ENCODE measurements around the gene SAMD15.
"Not testable (repeated sequence)": the region's sequence is repeated elsewhere in the genome, so short reads cannot be mapped to it uniquely, and the experiment has no call there.

SAMD15 gene

GRCh38 chr14:77409131-77409533, 32.0 kb downstream of the SAMD15 start:
- H3K4me1 ChIP-seq (ENCODE audit: control insufficient read depth in 5 of 5, insufficient read depth in 5 of 5, low read length in 5 of 5), result peaks cover 0 to 9% (median 0%) of the 10 kb centered on the region in 5 donors
- H3K27ac ChIP-seq (ENCODE audit: low read depth, low read length), result no peak overlapping the region
- no peak overlapping the region for H3K9ac ChIP-seq (ENCODE audit: low read length in 5 of 5)
- H3K36me3 ChIP-seq (ENCODE audit: control insufficient read depth in 5 of 5, insufficient read depth in 5 of 5, low read length in 5 of 5), result no peaks in the 10 kb centered on the region
- no peak overlapping the region for H3K4me3 ChIP-seq (ENCODE audit: low read depth in 1 of 5, low read length in 5 of 5)
- no peaks in the 10 kb centered on the region for H3K9me3 ChIP-seq (ENCODE audit: control insufficient read depth in 5 of 5, low read length in 5 of 5)
- no peaks in the 10 kb centered on the region for H3K27me3 ChIP-seq (ENCODE audit: control insufficient read depth in 5 of 5, insufficient read depth in 4 of 5, low read length in 5 of 5)

- H3K9me3 ChIP-seq (ENCODE audit: control insufficient read depth in 5 of 5, low read length in 5 of 5), result peaks cover 0 to 18% (median 7%) of the 10 kb centered on the region in 5 donors
- not testable (repeated sequence) for H3K9ac ChIP-seq (ENCODE audit: low read length in 5 of 5); H3K36me3 ChIP-seq (ENCODE audit: control insufficient read depth in 5 of 5, insufficient read depth in 5 of 5, low read length in 5 of 5); H3K27ac ChIP-seq (ENCODE audit: low read depth, low read length); H3K4me3 ChIP-seq (ENCODE audit: low read depth in 1 of 5, low read length in 5 of 5); H3K27me3 ChIP-seq (ENCODE audit: control insufficient read depth in 5 of 5, insufficient read depth in 4 of 5, low read length in 5 of 5); H3K4me1 ChIP-seq (ENCODE audit: control insufficient read depth in 5 of 5, insufficient read depth in 5 of 5, low read length in 5 of 5)
These were observed 38.3 kb downstream of the SAMD15 start for GRCh38 chr14:77415403-77416030.

GRCh38 chr14:77416098-77416497, 38.9 kb downstream of the SAMD15 start:
- H3K4me3 ChIP-seq (ENCODE audit: low read depth in 1 of 5, low read length in 5 of 5); H3K27ac ChIP-seq (ENCODE audit: low read depth, low read length); H3K4me1 ChIP-seq (ENCODE audit: control insufficient read depth in 5 of 5, insufficient read depth in 5 of 5, low read length in 5 of 5); H3K27me3 ChIP-seq (ENCODE audit: control insufficient read depth in 5 of 5, insufficient read depth in 4 of 5, low read length in 5 of 5); H3K36me3 ChIP-seq (ENCODE audit: control insufficient read depth in 5 of 5, insufficient read depth in 5 of 5, low read length in 5 of 5); H3K9ac ChIP-seq (ENCODE audit: low read length in 5 of 5): not testable (repeated sequence)
- H3K9me3 ChIP-seq (ENCODE audit: control insufficient read depth in 5 of 5, low read length in 5 of 5), result peaks cover 0 to 18% (median 7%) of the 10 kb centered on the region in 5 donors

GRCh38 chr14:77416836-77417235, 39.7 kb downstream of the SAMD15 start:
- H3K27me3 ChIP-seq (ENCODE audit: control insufficient read depth in 5 of 5, insufficient read depth in 4 of 5, low read length in 5 of 5), result no peaks in the 10 kb centered on the region
- H3K4me1 ChIP-seq (ENCODE audit: control insufficient read depth in 5 of 5, insufficient read depth in 5 of 5, low read length in 5 of 5), result no peaks in the 10 kb centered on the region
- no peak overlapping the region for H3K27ac ChIP-seq (ENCODE audit: low read depth, low read length)
- H3K36me3 ChIP-seq (ENCODE audit: control insufficient read depth in 5 of 5, insufficient read depth in 5 of 5, low read length in 5 of 5), result peaks cover 0 to 9% (median 2%) of the 10 kb centered on the region in 5 donors
- peaks cover 0 to 18% (median 7%) of the 10 kb centered on the region in 5 donors for H3K9me3 ChIP-seq (ENCODE audit: control insufficient read depth in 5 of 5, low read length in 5 of 5)
- no peak overlapping the region for H3K4me3 ChIP-seq (ENCODE audit: low read depth in 1 of 5, low read length in 5 of 5)
- H3K9ac ChIP-seq (ENCODE audit: low read length in 5 of 5), result no peak overlapping the region

GRCh38 chr14:77421201-77421600, 44.0 kb downstream of the SAMD15 start:
- Histone ChIP-seq H3K9ac (ENCODE audit: low read length in 5 of 5) (no peak overlapping the region), H3K9me3 (ENCODE audit: control insufficient read depth in 5 of 5, low read length in 5 of 5) (peaks cover 0 to 18% (median 7%) of the 10 kb centered on the region in 5 donors), H3K27me3 (ENCODE audit: control insufficient read depth in 5 of 5, insufficient read depth in 4 of 5, low read length in 5 of 5) (no peaks in the 10 kb centered on the region), H3K4me1 (ENCODE audit: control insufficient read depth in 5 of 5, insufficient read depth in 5 of 5, low read length in 5 of 5) (no peaks in the 10 kb centered on the region), H3K4me3 (ENCODE audit: low read depth in 1 of 5, low read length in 5 of 5) (no peak overlapping the region), H3K36me3 (ENCODE audit: control insufficient read depth in 5 of 5, insufficient read depth in 5 of 5, low read length in 5 of 5) (peaks cover 36 to 45% (median 38%) of the 10 kb centered on the region in 5 donors), H3K27ac (ENCODE audit: low read depth, low read length) (no peak overlapping the region)

GRCh38 chr14:77423423-77423822, 46.2 kb downstream of the SAMD15 start, which contains the start of gene NOXRED1:
Gene NOXRED1, minus strand, starts transcription at chr14:77423523. Its CDS starts 634 bp downstream, at chr14:77422889.
- H3K36me3 ChIP-seq (ENCODE audit: control insufficient read depth in 5 of 5, insufficient read depth in 5 of 5, low read length in 5 of 5), result peaks cover 56 to 67% (median 59%) of the 10 kb centered on the region in 5 donors
- no peak within 1 kb of the TSS for H3K27ac ChIP-seq (ENCODE audit: low read depth, low read length)
- peaks cover 0 to 15% (median 7%) of the 10 kb centered on the region in 5 donors for H3K9me3 ChIP-seq (ENCODE audit: control insufficient read depth in 5 of 5, low read length in 5 of 5)
- no peaks in the 10 kb centered on the region for H3K4me1 ChIP-seq (ENCODE audit: control insufficient read depth in 5 of 5, insufficient read depth in 5 of 5, low read length in 5 of 5)
- no peak within 1 kb of the TSS for H3K4me3 ChIP-seq (ENCODE audit: low read depth in 1 of 5, low read length in 5 of 5)
- H3K27me3 ChIP-seq (ENCODE audit: control insufficient read depth in 5 of 5, insufficient read depth in 4 of 5, low read length in 5 of 5), result no peaks in the 10 kb centered on the region
- no peak within 1 kb of the TSS for H3K9ac ChIP-seq (ENCODE audit: low read length in 5 of 5)

- peaks cover 0 to 4% (median 2%) of the 10 kb centered on the region in 5 donors for H3K9me3 ChIP-seq (ENCODE audit: control insufficient read depth in 5 of 5, low read length in 5 of 5)
- H3K36me3 ChIP-seq (ENCODE audit: control insufficient read depth in 5 of 5, insufficient read depth in 5 of 5, low read length in 5 of 5), result peaks cover 70 to 82% (median 73%) of the 10 kb centered on the region in 5 donors
- H3K27ac ChIP-seq (ENCODE audit: low read depth, low read length), result no peak overlapping the region
These were observed 47.7 kb downstream of the SAMD15 start for GRCh38 chr14:77424862-77425261.

GRCh38 chr14:77426396-77426795, 49.2 kb downstream of the SAMD15 start:
- no peaks in the 10 kb centered on the region for H3K4me1 ChIP-seq (ENCODE audit: control insufficient read depth in 5 of 5, insufficient read depth in 5 of 5, low read length in 5 of 5)
- H3K27ac ChIP-seq (ENCODE audit: low read depth, low read length), result no peak overlapping the region
- no peaks in the 10 kb centered on the region for H3K9me3 ChIP-seq (ENCODE audit: control insufficient read depth in 5 of 5, low read length in 5 of 5)
- H3K4me3 ChIP-seq (ENCODE audit: low read depth in 1 of 5, low read length in 5 of 5), result no peak overlapping the region
- no peaks in the 10 kb centered on the region for H3K27me3 ChIP-seq (ENCODE audit: control insufficient read depth in 5 of 5, insufficient read depth in 4 of 5, low read length in 5 of 5)
- H3K9ac ChIP-seq (ENCODE audit: low read length in 5 of 5), result no peak overlapping the region
- peaks cover 74 to 92% (median 79%) of the 10 kb centered on the region in 5 donors for H3K36me3 ChIP-seq (ENCODE audit: control insufficient read depth in 5 of 5, insufficient read depth in 5 of 5, low read length in 5 of 5)

More at GRCh38 chr14:77424862-77425261, 47.7 kb downstream of the SAMD15 start:
- Histone ChIP-seq H3K4me1 (ENCODE audit: control insufficient read depth in 5 of 5, insufficient read depth in 5 of 5, low read length in 5 of 5) (no peaks in the 10 kb centered on the region), H3K4me3 (ENCODE audit: low read depth in 1 of 5, low read length in 5 of 5) (no peak overlapping the region), H3K9ac (ENCODE audit: low read length in 5 of 5) (no peak overlapping the region), H3K27me3 (ENCODE audit: control insufficient read depth in 5 of 5, insufficient read depth in 4 of 5, low read length in 5 of 5) (no peaks in the 10 kb centered on the region)

GRCh38 chr14:77436042-77436441, 58.9 kb downstream of the SAMD15 start:
- no peak overlapping the region for H3K9ac ChIP-seq (ENCODE audit: low read length in 5 of 5)
- H3K27me3 ChIP-seq (ENCODE audit: control insufficient read depth in 5 of 5, insufficient read depth in 4 of 5, low read length in 5 of 5), result no peaks in the 10 kb centered on the region
- no peaks in the 10 kb centered on the region for H3K4me1 ChIP-seq (ENCODE audit: control insufficient read depth in 5 of 5, insufficient read depth in 5 of 5, low read length in 5 of 5)
- H3K9me3 ChIP-seq (ENCODE audit: control insufficient read depth in 5 of 5, low read length in 5 of 5), result no peaks in the 10 kb centered on the region
- H3K4me3 ChIP-seq (ENCODE audit: low read depth in 1 of 5, low read length in 5 of 5), result no peak overlapping the region
- peaks cover 49 to 76% (median 68%) of the 10 kb centered on the region in 5 donors for H3K36me3 ChIP-seq (ENCODE audit: control insufficient read depth in 5 of 5, insufficient read depth in 5 of 5, low read length in 5 of 5)
- no peak overlapping the region for H3K27ac ChIP-seq (ENCODE audit: low read depth, low read length)

- Histone ChIP-seq H3K9ac (ENCODE audit: low read length in 5 of 5) (no peak overlapping the region), H3K4me3 (ENCODE audit: low read depth in 1 of 5, low read length in 5 of 5) (no peak overlapping the region), H3K27ac (ENCODE audit: low read depth, low read length) (no peak overlapping the region), H3K4me1 (ENCODE audit: control insufficient read depth in 5 of 5, insufficient read depth in 5 of 5, low read length in 5 of 5) (no peaks in the 10 kb centered on the region), H3K36me3 (ENCODE audit: control insufficient read depth in 5 of 5, insufficient read depth in 5 of 5, low read length in 5 of 5) (peaks cover 56 to 80% (median 75%) of the 10 kb centered on the region in 5 donors), H3K9me3 (ENCODE audit: control insufficient read depth in 5 of 5, low read length in 5 of 5) (no peaks in the 10 kb centered on the region), H3K27me3 (ENCODE audit: control insufficient read depth in 5 of 5, insufficient read depth in 4 of 5, low read length in 5 of 5) (no peaks in the 10 kb centered on the region)
These were observed 61.4 kb downstream of the SAMD15 start for GRCh38 chr14:77438596-77438995.
